GM21528 (cell line): ENCODE data around the gene IPO7.

ENCODE experiments used
- ATAC-seq: cut with Tn5 transposase; IDR thresholded peaks from one replicate; pipeline ENCODE4 v1.9.1; 2021; ENCODE audit warnings: mild to moderate bottlenecking, moderate library complexity; ENCODE audit not compliant: unreplicated experiment, low FRiP score

The IPO7 gene

DNA sequence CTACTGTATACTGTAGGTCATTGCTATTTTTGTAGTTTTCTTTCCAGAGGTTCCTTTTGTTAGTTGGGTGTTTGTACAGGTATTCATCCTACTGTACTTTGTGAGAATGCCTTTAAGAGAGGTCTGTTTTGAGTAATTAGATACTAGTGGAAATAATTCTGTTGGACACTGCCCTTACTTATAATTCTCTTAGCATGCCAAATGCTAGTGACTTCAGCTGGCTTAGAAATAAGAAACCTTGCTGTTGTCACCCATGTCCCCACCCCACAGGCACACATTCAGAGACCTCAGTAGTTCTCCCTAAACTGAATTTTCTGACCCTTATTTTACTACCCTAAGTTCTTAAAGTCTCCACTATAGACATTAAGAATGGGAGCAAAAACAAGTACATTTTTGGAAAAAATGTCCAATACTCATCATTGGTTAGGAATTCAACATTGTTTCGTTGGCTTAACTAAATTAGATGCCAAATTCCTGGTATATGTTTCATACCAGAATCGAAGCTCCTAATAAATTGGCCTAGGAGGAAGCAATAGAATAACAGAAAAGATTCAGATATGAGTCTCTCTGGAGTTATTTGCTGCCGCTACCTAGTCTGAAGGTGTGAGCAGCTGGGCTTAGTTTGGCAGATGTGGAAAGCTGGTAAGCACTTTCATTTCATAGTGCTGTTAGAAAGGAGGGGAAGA, 104.8 kb downstream of the IPO7 start:
- ATAC-seq, result no peak

DNA sequence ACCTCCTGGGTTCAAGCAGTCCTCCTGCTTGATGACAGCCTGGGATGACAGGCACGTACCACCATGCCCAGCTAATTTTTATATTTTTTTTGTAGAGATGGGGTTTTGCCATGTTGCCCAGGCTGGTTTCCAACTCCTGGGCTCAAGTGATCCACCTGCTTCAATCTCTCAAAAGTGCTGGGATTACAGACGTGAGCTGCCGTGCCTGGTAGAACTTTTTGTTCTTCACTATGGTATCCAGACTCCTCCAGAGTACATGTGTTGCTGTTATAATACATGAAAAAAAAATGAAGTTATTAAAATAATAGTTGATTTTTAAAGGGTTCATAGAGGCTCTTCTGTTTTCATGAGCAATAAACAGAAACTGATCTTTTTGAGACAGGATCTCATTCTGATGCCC, 105.9 kb downstream of the IPO7 start:
- no peak for ATAC-seq

DNA sequence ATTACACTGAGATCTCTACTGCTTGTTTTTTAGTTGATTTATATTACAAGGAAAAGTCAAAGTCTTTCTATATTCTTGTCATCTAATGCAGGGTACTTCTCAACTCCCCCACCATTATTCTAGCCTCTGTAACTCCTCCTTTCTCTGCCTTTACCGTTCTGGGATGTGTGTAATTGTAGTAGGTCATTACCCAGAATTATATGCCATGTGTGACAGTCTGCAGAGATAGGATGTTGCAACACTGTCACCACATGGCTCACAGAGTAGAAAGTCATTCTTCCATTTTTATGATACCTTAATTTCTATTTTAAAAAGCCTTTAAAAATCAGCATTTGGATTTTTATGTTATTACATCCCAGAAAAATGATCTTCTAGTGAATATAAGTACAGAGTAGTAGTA, 109.0 kb downstream of the IPO7 start:
- no peak for ATAC-seq

DNA sequence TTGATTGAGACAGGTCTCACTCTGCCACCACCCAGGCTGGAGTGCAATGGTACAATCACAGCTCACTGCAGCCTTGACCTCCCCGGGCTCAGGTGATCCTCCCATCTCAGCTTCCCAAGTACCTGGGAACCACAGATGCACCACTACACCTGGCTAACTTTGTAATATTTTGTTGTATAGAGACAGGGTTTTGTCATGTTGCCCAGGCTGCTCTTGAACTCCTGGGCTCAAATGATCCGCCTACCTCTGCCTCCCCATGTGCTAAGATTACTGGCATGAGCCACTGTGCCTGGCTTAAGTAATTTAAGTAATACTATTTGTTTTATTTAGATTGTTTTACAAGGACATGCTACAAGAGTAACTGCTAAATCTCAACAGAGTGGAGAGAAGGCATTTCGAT, 109.9 kb downstream of the IPO7 start:
- no peak for ATAC-seq

DNA sequence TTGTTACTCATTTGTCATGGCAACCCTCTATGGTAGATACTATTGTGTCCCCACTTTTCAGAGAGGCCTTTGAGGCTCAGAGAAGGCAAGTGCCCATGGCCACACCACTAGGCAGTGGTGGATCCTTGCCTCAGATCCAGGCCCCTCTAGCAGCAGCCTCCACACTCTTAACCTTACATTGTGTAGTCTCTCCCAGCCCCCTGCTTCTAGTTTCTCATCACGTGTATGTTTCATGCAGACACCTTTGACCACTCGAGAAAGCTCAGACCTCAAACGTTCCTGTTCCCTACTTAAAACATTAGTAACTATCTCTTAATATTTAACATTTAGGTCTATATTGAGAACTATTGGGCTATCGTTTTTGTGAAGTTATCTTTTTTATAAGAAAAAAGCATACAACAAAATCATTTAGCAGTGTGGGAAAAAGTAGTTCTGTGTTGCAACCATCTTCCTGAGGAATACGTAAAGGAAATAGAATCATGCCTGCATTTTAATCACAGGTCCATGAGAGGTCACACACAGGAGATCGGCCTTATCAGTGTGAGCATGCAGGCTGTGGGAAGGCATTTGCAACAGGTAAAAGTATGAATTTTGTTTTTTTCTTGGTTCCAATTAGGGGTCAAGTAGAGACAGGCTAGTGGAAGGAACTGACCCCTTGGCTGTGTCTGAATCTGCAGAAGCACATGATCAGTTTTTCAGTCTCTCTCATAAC, 111.5 kb downstream of the IPO7 start:
- ATAC-seq, result no peak
